HG03460 (cell line): ENCODE data around the gene GLDC.
"Not testable (repeated sequence)": the region's sequence is repeated elsewhere in the genome, so short reads cannot be mapped to it uniquely, and the experiment has no call there.

Experiments
- ATAC-seq: cut with Tn5 transposase; IDR thresholded peaks from one replicate; pipeline ENCODE4 v1.9.1; 2021; ENCODE audit not compliant: unreplicated experiment

The GLDC gene

GRCh38 chr9:6645355-6646292 lies at the start of gene GLDC:
GLDC (minus strand) TSS chr9:6645729; CDS start chr9:6645499, 230 bp downstream.
- peak; percentile 95 for ATAC-seq

DNA sequence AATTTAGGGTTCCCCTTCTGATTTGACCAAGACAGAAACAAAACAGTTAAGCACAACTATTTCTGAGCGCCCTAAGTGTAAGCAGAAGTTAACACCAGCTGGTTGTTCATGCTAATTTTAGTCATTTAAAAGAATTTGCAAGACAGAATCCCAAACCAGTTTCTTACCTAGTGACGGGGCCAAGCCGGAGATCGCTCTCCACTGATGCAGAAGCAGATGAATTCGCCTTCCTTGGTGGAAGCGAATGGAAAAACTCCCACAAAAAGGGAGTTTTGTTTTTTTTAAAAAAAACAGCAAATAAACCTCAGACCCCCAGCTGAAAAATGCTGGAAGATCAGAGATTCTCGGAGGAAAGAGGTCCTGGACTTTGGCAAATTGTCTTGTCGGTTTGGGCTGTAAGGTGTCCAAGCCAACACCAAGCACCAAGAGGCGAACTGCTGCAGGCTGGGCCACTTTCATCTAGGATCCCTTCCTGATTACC lies 47.4 kb upstream of the GLDC start:
- peak; percentile 36 for ATAC-seq

DNA sequence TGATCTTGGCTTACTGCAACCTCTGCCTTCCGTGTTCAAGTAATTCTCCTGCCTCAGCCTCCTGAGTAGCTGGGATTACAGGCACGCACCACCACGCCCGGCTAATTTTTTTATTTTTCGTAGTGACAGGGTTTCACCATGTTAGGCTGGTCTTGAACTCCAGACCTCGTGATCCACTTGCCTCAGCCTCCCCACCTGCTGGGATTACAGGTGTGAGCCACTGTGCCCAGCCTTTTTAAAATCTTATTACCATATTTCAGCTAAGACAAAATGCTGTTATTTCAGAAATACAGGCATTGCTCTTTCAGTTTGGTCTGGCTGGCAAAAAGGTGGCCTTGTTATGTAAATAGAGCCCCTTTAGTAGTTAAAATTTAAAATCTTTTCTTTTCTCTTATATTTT lies 46.9 kb upstream of the GLDC start:
- no peak for ATAC-seq

DNA sequence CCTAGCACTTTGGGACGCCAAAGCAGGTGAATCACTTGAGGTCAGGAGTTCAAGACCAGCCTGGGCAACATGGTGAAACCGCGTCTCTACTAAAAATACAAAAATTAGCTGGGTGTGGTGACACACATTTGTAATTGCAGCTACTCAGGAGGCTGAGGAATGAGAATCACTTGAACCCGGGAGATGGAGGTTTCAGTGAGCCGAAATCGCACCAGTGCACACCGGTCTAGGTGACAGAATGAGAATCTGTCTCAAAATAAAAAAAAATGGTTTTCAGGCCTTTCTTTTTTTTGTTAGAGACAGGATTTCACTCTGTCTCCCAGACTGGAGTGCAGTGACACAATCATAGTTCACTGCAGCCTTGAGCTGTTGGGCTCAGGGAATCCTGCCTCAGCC lies 45.1 kb upstream of the GLDC start:
- not testable (repeated sequence) for ATAC-seq

DNA sequence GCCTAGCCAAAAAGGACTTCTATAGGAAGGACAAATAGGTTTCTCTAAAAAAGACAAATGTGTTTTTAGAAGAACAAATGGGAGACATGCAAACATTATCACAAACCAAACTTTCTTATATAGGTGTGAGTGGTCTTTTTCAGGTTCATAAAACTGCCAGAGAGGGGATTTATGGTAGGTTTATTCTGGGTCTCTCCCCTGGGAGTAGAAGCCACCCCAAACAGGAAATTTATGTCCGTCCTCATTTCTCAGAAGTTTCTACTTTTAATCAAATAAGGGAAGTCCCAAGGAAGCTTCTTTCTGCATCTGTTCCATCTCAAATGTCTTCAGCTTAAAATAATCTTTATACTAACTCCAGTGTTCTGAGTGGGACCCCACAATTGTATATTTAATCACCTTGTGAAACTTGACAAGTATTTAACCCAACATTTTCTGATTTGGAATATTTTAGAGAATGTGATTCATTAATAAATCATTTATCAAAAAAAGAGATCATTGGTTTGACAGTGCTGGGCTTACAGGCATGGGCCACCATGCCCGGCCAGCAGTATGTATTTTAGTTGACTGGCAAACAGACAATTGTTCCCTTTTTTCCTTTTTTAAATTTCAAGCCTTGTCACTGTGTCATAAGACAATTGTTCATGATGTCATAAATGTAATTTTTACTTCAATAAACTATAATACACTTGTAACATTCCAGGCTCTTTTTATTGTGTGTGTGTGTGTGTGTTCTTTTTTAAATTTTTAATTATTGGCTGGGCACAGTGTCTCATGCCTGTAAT lies 44.6 kb upstream of the GLDC start:
- ATAC-seq = peak; percentile 45

DNA sequence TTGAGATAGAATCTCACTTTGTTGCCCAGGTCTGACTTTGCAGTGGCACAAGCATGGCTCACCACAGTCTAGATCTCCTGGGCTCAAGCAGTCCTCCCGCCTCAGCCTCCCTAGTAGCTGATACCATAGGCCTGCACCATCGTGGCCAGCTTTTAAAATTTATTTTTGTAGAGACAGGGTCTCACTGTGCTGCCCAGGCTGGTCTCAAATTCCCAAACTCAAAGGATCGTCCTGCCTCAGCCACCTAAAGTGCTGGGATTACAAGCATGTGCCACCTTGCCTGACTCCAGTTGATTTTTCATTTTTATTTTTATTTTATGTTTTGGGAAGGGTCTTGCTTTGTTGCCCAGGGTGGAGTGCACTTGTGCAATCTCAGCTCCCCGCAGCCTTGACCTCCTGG lies 41.7 kb upstream of the GLDC start:
- ATAC-seq = no peak

DNA sequence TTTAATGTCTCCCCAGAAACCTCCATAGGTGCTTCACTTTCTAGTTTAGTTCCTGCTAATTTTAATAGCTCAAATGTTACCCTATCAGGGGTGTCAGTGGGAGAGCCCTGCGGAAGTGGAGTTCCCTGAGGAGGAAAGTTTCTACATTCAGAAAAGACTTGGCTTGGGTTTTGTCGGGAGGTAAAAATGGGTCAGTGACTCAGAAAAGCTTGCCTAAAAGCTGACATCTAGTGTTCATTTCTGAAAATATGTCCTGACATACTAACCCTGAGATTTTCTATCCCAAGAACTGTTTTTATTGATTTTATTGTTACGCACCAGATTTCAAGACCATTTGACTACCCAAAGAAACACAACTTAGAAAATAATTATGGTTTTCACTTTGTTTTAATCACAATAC lies 40.9 kb upstream of the GLDC start:
- ATAC-seq = no peak

- ATAC-seq = no peak
Measured at GRCh38 chr9:6681957-6682501, 36.5 kb upstream of the GLDC start.

DNA sequence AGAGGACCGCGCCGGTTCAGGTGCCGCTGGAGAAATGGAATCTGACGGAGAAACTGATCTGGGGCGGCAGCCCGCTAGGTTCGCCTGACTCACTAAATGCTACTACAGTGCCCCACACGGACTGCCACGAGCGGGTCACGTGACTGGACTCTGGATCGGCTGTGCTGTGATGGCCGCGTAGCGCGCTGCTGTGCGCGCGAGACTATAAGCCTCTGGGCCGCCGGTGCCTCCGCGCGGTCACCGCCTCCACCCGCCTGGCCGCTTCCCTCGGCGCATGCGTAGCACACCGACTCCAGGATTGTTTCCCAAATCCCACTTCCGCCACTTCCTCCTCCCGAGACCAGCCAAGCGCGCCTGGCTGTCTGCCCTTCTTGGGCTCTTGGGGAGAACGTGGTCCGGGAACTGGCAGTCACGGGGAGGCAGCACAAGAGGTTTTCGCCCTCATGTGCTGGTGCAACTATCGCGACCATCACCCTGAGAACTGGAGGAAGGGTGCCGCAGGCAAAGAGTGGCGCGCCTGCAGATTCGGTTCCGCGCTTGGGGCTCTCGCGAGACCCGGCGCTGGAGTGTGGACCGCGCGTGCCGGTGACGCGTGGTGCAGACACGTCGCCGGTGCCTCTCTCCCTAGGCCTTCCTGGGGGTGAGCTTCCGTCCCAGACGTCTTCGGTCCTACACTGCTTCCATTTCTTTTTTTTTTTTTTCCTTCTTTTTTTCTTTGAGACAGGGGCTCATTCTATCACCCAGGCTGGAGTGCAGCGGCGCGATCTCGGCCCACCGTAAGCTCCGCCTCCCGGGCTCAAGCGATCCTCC lies 35.8 kb upstream of the GLDC start:
- peak; percentile 69 for ATAC-seq

- ATAC-seq = peak; percentile 27
Measured at GRCh38 chr9:6680797-6681146, 35.2 kb upstream of the GLDC start.

- no peak for ATAC-seq
Measured at GRCh38 chr9:6677803-6678202, 32.3 kb upstream of the GLDC start.

- no peak for ATAC-seq
Measured at GRCh38 chr9:6676254-6676921, 30.9 kb upstream of the GLDC start.

GRCh38 chr9:6675268-6675667 lies 29.7 kb upstream of the GLDC start:
- ATAC-seq = no peak

- ATAC-seq = peak; percentile 51
Measured at GRCh38 chr9:6673326-6674025, 27.9 kb upstream of the GLDC start.

GRCh38 chr9:6672118-6672517 lies 26.6 kb upstream of the GLDC start:
- ATAC-seq = no peak

DNA sequence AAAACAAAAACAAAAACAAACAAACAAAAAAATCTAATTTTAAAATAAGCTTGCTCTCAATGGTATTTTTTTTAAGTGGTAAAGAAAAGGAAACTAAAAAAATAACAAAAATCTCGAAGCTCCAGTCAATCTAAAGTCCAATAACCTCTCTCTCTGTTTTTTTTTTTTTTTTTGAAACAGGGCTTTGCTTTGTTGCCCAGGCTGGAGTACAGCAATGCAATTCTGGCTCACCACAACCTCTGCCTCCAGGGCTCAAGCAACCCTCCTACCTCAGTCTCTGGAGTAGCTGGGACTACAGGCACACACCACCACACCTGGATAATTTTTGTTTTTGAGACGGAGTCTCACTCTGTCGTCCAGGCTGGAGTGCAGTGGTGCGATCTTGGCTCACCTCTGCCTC lies 25.9 kb upstream of the GLDC start:
- no peak for ATAC-seq

DNA sequence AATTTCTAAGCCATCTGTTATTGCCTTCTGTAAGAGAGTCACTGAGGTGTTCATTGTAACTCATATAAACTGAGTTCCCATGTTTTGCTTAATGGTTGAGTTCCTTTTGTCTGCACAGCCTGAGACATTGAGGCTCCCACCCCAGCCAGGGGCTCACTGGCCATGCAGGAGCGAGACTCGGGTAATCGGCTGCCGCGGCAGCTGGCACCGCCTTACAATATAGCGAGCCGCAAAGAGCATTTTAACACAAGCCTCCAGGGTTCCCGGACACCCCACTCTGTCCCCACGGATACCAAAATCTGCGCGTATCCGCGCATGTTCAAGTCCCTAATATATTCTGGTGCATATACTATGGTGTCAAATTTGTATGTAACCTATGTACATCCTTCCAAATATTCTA lies 24.4 kb upstream of the GLDC start:
- no peak for ATAC-seq

DNA sequence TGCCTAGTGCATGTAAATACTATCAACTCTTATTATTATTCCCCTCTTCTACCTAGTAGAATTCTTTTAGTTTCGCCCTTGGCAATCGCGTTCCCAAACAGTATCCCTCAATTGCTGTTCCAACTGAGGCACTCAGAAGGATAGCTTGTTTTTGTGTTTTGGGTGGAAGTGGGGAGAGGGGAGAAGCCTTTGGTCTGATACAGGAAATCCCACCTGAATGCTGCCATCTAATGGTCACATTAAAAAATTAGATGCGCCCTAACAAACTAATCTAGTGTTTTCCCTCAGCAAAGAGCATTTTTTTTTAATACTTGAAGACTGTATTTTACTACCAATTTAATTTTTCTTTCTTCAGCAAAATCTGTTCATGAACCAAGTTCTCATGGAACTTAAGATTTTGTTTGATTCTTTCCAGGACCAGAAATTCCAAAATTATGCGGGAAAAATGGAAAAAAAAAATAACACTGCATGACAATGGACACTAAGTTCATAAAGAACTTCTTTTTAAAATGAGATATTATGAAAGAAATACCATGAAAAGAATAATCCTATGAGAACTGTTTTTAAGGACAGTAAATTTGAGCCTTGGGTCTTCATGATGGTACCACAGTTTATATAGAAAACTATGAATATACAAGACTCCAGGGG lies 22.2 kb upstream of the GLDC start:
- ATAC-seq = no peak

DNA sequence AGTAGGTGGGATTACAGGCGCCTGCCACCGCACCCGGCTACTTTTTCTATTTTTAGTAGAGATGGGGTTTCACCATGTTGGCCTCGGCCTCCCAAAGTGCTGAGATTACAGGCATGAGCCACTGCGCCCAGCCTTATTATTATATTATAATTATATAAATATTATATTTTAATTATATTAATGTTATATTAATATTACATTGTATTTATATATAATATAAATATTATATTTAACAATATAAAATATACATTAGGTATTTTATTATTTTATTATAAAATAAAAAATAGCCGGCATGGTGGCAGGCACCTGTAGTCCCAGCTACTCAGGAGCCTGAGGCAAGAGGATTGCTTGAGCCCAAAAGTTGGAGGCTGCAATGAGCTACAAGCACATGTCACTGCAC lies 21.6 kb upstream of the GLDC start:
- no peak for ATAC-seq
